Ishikawa (cell line): ENCODE data around the gene SMYD5.

ENCODE experiments used
- CEBPB ChIP-seq: IDR thresholded peaks from 2 replicates; pipeline ENCODE4 v1.6.1; 2012
- CREB1 ChIP-seq: IDR thresholded peaks from 2 replicates; pipeline ENCODE4 v1.6.1; 2012; ENCODE audit warnings: low read depth
- EGR1 ChIP-seq: IDR thresholded peaks from 2 replicates; pipeline ENCODE4 v1.6.1; 2012
- EP300 ChIP-seq: IDR thresholded peaks from 2 replicates; pipeline ENCODE4 v1.6.1; 2012; ENCODE audit warnings: borderline replicate concordance
- FOXM1 ChIP-seq: IDR thresholded peaks from 2 replicates; pipeline ENCODE4 v1.6.1; 2012; ENCODE audit warnings: low read depth, borderline replicate concordance
- NFIC ChIP-seq: IDR thresholded peaks from 2 replicates; pipeline ENCODE4 v1.6.1; 2012
- RAD21 ChIP-seq: IDR thresholded peaks from 2 replicates; pipeline ENCODE4 v1.6.1; 2012; ENCODE audit warnings: low read depth
- TAF1 ChIP-seq: IDR thresholded peaks from 2 replicates; pipeline ENCODE4 v1.6.1; 2012; ENCODE audit warnings: low read depth, mild to moderate bottlenecking
- TCF12 ChIP-seq: IDR thresholded peaks from 2 replicates; pipeline ENCODE4 v1.6.1; 2012; ENCODE audit warnings: low read depth
- TEAD4 ChIP-seq: IDR thresholded peaks from 2 replicates; pipeline ENCODE4 v1.6.1; 2012
- YY1 ChIP-seq: IDR thresholded peaks from 2 replicates; pipeline ENCODE4 v1.6.1; 2012; ENCODE audit warnings: low read depth
- ZBTB7A ChIP-seq: IDR thresholded peaks from 2 replicates; pipeline ENCODE4 v1.6.1; 2012; ENCODE audit warnings: low read depth
- TF ChIP-seq, protein P1 (sequence below): IDR thresholded peaks from 2 replicates; pipeline ENCODE4 v1.6.1; 2012
- TF ChIP-seq, protein P2 (sequence below): IDR thresholded peaks from 2 replicates; pipeline ENCODE4 v1.6.1; 2012
- TF ChIP-seq, protein P3 (sequence below): IDR thresholded peaks from 2 replicates; pipeline ENCODE4 v1.6.1; 2012; ENCODE audit warnings: low read depth, mild to moderate bottlenecking

The SMYD5 gene

DNA sequence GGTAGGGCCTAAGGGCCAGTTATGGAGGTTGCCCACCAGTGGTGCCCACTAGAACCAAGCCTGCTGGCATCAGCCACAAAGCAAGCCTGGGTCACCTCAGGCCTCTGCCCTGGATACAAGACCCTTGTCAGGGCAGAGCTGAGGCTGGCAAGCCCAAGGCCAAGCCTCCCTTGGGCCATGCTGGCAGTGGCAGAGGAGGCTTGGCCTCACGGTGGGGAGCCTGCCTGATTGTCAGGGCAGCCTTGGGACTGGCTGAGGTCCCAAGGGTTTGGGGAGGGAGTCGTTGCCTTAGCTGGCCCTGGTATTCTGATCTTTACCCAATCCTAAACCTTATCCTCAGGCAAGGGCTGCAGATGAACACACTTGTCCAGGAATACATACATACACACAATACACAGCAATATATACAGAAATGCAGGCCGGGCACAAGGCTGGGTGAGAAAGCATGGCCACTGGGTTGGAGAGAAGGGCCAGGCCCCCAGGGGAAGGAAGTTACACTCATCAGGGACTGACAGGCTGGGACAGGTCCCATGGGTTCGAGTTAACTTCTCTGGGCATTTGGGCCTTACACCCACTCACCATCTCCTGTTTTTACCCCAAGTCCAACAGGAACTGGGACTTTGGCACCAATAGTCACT lies 41.1 kb downstream of the SMYD5 start:
- TF ChIP-seq TEAD4 (no peak), CEBPB (no peak), EP300 (no peak)
- TF ChIP-seq, protein P1, sequence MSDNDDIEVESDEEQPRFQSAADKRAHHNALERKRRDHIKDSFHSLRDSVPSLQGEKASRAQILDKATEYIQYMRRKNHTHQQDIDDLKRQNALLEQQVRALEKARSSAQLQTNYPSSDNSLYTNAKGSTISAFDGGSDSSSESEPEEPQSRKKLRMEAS = no peak

DNA sequence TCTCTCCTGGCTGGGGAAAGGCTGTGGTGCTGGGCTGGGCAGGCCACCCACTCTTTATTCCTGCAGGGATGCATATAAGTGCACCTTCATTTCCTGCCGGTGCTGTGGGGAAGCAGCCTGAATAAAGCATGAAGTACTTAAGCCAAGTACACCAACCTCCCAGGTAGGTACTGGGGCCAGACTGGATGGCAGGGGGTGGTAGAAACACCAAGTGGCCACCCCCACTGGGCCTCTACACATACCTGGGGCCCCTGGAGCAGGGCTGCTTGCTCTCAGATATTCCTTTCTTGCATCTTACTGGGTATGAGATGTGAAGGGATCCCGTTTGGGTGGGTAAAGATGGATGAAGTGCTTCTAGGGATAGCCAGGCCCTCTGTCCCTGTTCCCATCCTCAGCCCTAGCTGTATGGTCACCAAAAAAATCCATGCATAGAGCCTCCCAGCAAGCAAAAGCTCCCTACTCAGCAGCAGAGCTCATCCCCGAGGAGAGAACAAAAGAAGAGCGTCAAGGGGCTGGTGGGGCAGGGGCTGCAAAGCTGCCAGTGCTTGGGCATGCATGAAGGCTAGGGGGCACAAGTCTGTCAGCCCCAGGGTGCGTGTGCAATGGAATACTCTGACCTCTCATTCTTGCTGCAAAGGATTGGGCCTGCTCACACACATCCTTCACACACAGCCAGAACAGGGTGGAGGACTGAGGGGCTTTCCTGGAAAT lies 42.0 kb downstream of the SMYD5 start:
- TF ChIP-seq, protein P2, sequence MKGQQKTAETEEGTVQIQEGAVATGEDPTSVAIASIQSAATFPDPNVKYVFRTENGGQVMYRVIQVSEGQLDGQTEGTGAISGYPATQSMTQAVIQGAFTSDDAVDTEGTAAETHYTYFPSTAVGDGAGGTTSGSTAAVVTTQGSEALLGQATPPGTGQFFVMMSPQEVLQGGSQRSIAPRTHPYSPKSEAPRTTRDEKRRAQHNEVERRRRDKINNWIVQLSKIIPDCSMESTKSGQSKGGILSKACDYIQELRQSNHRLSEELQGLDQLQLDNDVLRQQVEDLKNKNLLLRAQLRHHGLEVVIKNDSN = no peak
- no peak for TF ChIP-seq FOXM1
- TF ChIP-seq TCF12 = no peak
- TF ChIP-seq CEBPB = no peak
- TF ChIP-seq NFIC = no peak
- no peak for TF ChIP-seq EGR1
- no peak for TF ChIP-seq RAD21
- TF ChIP-seq, protein P1 = no peak

DNA sequence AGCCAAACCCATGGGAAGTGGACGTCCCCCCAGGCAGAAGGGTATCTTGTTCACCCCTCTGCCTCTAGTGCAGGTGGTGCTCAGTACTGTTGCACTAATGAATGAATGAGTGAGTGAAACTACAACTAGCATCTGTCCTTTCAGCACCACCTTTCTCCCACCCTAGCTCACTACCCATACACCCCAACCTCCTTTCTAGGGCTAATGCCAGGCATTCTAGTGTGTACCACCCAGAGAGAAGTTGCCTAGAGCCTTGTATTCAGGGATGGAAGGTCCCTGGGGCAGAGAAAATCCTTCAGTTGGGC lies 42.5 kb downstream of the SMYD5 start:
- no peak for TF ChIP-seq EGR1
- no peak for TF ChIP-seq NFIC
- TF ChIP-seq, protein P1 = no peak
- no peak for TF ChIP-seq FOXM1
- no peak for TF ChIP-seq CREB1
- no peak for TF ChIP-seq TEAD4
- no peak for TF ChIP-seq TCF12
- TF ChIP-seq CEBPB = no peak
- TF ChIP-seq ZBTB7A = no peak
- TF ChIP-seq EP300 = no peak
- TF ChIP-seq, protein P3, sequence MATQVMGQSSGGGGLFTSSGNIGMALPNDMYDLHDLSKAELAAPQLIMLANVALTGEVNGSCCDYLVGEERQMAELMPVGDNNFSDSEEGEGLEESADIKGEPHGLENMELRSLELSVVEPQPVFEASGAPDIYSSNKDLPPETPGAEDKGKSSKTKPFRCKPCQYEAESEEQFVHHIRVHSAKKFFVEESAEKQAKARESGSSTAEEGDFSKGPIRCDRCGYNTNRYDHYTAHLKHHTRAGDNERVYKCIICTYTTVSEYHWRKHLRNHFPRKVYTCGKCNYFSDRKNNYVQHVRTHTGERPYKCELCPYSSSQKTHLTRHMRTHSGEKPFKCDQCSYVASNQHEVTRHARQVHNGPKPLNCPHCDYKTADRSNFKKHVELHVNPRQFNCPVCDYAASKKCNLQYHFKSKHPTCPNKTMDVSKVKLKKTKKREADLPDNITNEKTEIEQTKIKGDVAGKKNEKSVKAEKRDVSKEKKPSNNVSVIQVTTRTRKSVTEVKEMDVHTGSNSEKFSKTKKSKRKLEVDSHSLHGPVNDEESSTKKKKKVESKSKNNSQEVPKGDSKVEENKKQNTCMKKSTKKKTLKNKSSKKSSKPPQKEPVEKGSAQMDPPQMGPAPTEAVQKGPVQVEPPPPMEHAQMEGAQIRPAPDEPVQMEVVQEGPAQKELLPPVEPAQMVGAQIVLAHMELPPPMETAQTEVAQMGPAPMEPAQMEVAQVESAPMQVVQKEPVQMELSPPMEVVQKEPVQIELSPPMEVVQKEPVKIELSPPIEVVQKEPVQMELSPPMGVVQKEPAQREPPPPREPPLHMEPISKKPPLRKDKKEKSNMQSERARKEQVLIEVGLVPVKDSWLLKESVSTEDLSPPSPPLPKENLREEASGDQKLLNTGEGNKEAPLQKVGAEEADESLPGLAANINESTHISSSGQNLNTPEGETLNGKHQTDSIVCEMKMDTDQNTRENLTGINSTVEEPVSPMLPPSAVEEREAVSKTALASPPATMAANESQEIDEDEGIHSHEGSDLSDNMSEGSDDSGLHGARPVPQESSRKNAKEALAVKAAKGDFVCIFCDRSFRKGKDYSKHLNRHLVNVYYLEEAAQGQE = no peak
- TF ChIP-seq, protein P2 = no peak

DNA sequence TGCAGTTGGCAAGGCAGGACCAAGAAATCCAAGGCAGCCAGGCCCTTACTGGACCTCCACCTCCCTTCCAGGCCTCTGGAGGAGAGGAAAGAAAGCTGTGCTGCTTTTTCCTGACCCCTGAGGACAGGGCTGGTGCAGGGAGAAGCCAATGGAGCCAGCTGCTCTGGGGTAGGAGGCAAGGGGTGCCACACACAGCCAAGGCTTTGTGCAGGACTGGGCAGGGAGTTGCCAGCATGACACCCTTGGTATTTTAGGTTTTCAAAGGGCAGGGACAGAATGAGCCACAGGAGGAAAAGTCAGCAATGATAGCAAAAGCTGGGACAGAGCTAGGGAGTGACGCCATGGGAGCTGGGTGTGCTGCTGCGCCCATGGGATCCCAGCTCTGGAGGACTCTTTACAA lies 43.0 kb downstream of the SMYD5 start:
- TF ChIP-seq YY1 (no peak), EP300 (no peak)

DNA sequence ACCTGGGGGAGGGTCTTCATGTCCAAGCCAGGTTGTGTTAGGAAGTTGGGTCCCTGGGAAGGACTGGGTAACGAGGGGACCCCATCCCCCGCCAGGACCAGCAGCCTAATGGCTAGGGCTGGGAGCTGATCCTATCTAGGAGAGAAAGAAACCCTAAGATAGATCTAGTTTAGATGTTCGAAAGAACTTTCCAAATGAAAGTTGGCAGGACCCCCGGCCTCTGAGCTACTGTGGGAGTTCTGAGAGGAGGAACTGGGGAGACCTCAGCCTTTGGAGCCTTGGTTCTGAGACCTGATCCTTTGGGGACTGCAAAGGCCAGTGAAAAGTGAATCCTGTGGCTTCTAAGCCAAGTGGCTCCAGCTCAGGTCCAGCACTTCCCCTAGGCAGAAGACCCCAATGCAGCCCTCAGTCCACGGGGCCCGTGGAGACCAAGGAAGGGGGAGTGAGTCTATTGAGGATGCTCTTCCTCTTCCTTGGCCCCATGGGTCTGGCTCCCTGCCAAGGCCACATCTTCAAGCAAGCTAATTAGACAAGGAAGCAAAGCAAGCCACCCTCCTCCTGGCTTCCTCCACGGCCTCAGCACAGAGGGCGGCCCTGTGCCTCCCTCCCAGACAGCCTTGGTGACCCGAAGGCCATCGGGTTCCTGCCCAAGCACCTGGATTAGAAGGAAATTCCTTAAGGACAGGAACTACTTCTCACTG lies 43.5 kb downstream of the SMYD5 start:
- no peak for TF ChIP-seq FOXM1
- TF ChIP-seq, protein P1 = no peak

DNA sequence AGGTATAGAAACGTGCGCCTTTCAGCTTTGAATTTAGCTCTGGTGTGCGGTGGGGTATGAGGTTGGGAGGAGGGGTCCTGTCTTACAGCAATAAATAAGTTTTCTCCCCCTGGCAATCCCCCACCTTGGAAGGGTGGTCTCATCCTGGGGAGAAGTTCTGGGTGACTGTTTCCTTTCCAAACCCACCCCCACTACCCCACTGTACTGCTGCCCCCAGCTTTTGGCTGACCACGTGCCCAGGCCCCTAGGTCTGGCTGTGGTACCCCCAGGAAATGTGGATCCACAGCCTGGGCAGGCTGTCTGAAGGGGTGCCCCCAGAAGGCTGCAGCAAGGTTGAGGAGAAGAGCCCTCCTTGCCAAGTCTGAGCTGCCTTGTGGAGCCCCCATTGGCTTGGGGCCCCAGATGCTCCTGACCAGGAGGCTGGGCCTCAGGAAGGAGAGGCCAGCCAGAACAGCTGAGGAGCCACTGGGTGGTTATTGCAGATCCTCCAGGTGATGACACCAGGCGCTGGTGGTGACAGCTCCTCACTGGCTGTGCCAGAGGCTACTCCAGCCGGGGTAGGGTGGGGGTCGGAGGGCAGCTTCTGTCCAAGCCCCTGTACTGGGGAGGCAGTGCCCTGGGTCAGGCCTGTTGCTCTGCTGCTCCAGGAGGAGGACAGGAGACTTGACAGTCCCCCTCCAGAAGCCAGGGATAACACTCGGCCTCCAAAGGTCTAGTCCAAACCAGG lies 44.3 kb downstream of the SMYD5 start:
- TF ChIP-seq TEAD4 = no peak
- TF ChIP-seq TCF12 = no peak
- TF ChIP-seq NFIC = no peak
- TF ChIP-seq EP300 = no peak
- TF ChIP-seq, protein P2 = no peak
- TF ChIP-seq, protein P1 = no peak
- no peak for TF ChIP-seq RAD21
- TF ChIP-seq CEBPB = no peak
- TF ChIP-seq, protein P3 = no peak
- TF ChIP-seq CREB1 = no peak
- no peak for TF ChIP-seq YY1
- no peak for TF ChIP-seq EGR1
- TF ChIP-seq TAF1 = no peak
- TF ChIP-seq FOXM1 = no peak
- TF ChIP-seq ZBTB7A = no peak
